GM19455 (cell line): ENCODE data around the gene SUMO3.

Source experiments
- ATAC-seq: cut with Tn5 transposase; IDR thresholded peaks from one replicate; pipeline ENCODE4 v1.9.1; 2021; ENCODE audit not compliant: unreplicated experiment

SUMO3 gene

GRCh38 chr21:44762221-44763049, 55.4 kb downstream of the SUMO3 start:
- ATAC-seq: no peak

DNA sequence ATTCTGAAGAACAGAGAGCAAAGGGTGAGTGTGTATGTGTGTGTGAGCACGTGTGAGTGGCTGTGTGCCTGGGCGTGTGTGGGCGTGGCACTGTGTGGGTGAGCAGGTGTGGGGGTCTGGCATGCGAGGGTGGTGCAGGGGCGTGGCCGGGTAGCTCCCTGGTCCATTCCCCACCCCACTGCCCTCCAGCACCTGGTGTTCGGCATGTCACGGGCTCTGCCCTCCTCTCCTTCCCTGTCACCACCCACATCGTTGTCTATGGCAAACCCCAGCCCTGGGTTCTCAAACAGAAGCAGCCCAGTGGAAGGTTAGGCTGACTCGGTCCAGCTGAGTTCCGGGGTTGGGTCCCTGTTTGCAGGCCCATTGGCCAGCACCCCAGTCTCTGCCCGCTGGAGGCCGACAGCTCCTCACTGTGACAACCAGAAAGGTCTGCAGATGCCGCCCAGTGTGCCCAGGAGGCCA, 56.1 kb downstream of the SUMO3 start:
- no peak for ATAC-seq

- ATAC-seq: no peak
Measured at GRCh38 chr21:44761011-44761729, 56.7 kb downstream of the SUMO3 start.

DNA sequence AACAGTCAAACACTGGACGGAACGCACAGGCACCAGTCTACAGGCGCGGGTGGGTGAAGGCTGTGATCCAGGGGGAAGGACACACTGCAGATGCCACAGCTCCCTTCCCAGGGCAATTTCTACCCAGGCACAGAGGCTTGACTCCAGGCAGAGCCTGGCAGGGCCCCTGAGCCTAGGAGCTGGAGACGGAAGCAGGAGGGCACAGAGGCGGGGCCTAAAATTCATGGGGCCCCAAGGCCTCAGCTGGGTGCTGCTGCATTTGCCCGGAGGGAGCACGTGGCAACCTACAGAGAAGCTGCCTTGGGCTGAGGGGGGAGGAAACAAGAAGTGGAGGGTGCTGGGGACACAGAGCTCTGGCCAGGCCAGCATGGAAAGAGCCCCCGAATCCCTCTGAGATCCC, 57.5 kb downstream of the SUMO3 start:
- no peak for ATAC-seq

GRCh38 chr21:44759628-44760285, 58.1 kb downstream of the SUMO3 start:
- no peak for ATAC-seq

- ATAC-seq: no peak
Measured at GRCh38 chr21:44758781-44759627, 58.9 kb downstream of the SUMO3 start.

DNA sequence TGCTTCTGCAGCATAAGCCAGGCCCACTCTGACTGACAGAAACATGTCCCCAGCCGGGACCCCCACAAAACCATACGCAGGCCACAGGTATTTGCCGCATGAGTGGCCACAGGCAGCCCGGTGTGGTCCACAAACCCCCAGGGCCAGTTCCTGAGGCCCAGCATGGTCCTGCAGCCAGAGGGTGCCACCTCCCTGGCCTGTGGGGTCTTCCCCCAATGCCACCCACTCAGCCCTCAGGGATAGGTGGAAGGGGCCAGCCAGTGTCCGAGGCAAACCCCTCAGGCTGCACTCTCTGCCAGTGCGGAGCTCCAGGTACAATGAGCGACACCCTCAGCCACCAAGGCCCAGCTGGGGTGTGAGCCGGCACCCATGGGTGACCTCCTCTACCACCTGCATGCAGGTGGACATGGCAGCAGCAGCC, 59.7 kb downstream of the SUMO3 start:
- ATAC-seq: no peak

- ATAC-seq: no peak
Measured at GRCh38 chr21:44757731-44758130, 60.1 kb downstream of the SUMO3 start.

GRCh38 chr21:44756423-44757185, 61.3 kb downstream of the SUMO3 start:
- no peak for ATAC-seq
